H1 (cell line): ENCODE data around the gene FAM149B1. TPM values are rescaled to one million over a fixed set of nuclear protein-coding genes. Genes with fewer than 3 reads are reported as not detected.
A peak's percentile ranks its signal among the peaks of the same experiment; 100 is the strongest.

Source experiments
- ATF3 ChIP-seq: IDR thresholded peaks from 2 replicates; pipeline ENCODE4 v1.6.1; 2011; ENCODE audit warnings: low read depth, mild to moderate bottlenecking, low read length; ENCODE audit not compliant: insufficient read depth
- CHD7 ChIP-seq: fragments of 300-600 bp; sonication (generic); IDR thresholded peaks from 2 replicates; pipeline ENCODE4 v1.7.1; 2012; ENCODE audit warnings: low read length, moderate library complexity, mild to moderate bottlenecking, inconsistent platforms; ENCODE audit not compliant: insufficient replicate concordance
- CREB1 ChIP-seq: IDR thresholded peaks from 2 replicates; pipeline ENCODE4 v1.6.1; 2012; ENCODE audit warnings: inconsistent platforms
- EGR1 ChIP-seq: IDR thresholded peaks from 2 replicates; pipeline ENCODE4 v1.6.1; 2011; ENCODE audit warnings: low read depth, low read length, borderline replicate concordance
- GABPA ChIP-seq: IDR thresholded peaks from 2 replicates; pipeline ENCODE4 v1.6.1; 2011; ENCODE audit warnings: mild to moderate bottlenecking, low read length, moderate library complexity, borderline replicate concordance; ENCODE audit not compliant: insufficient read depth
- GTF2F1 ChIP-seq: IDR thresholded peaks from 2 replicates; pipeline ENCODE4 v1.6.1; 2012; ENCODE audit warnings: low read depth, low read length, improper control_type of control experiment, borderline replicate concordance
- KDM4A ChIP-seq: IDR thresholded peaks from one replicate; pipeline ENCODE4 v1.7.1; 2012; ENCODE audit warnings: low read depth, mild to moderate bottlenecking, moderate library complexity, low read length, inconsistent platforms; ENCODE audit not compliant: severe bottlenecking
- NANOG ChIP-seq: IDR thresholded peaks from 2 replicates; pipeline ENCODE4 v1.6.1; 2011; ENCODE audit warnings: low read length, low read depth, mild to moderate bottlenecking, inconsistent platforms; ENCODE audit not compliant: insufficient read depth, poor library complexity, severe bottlenecking
- RFX5 ChIP-seq: IDR thresholded peaks from 2 replicates; pipeline ENCODE4 v1.6.1; 2011; ENCODE audit warnings: low read depth, low read length, improper control_type of control experiment, borderline replicate concordance
- polyA plus RNA-seq, 7 experiments: library from polyadenylated mRNA; depleted of rRNA in 3 of 7; stranded (reverse) in 5 of 7; unstranded in 2 of 7; fragments of >200 nt in 5 of 7; fragments of 200-250 nt in 2 of 7; gene quantifications; 1 replicate in 5 of 7; 2 replicates in 1 of 7; 4 replicates in 1 of 7; pipeline versions ENCODE4 v1.2.1 to v1.2.3, GENCODE V29; 2011 to 2013; ENCODE audit warnings: missing spikeins in 2 of 7, mixed read lengths in 2 of 7
- total RNA-seq: library from RNA; stranded (reverse); fragmentation: NEBNext Ultra II Directional; extraction: Animal tissue kit (Norgen Biotek cat#: 25700); gene quantifications from 2 replicates; pipeline ENCODE4 v1.2.1, GENCODE V29; 2021

Gene FAM149B1
- total and polyA plus RNA-seq, 2 of the 8 experiments (the other 6 are each of a cell fraction or from before 2014, with no cell fraction given), result 16.8 to 21.9 TPM

- peak; percentile 83 for TF ChIP-seq GTF2F1
- no peak for TF ChIP-seq GABPA
- TF ChIP-seq CHD7, result no peak
- TF ChIP-seq RFX5, result no peak
- no peak for TF ChIP-seq NANOG
- TF ChIP-seq ATF3, result 0 out of 2 replicates have a peak, but pooled peaks have one; percentile 46
- TF ChIP-seq CREB1, result peak; percentile 89
- peak; percentile 34 for TF ChIP-seq KDM4A
- no peak for TF ChIP-seq EGR1
Observed at GRCh38 chr10:73246646-73247508, 79.0 kb downstream of the FAM149B1 start, which contains the start of gene DNAJC9 (continued).
